A549 (cell line): Measurements from ENCODE around the gene CSKMT. TPM values are rescaled to one million over a fixed set of nuclear protein-coding genes. Genes with fewer than 3 reads are reported as not detected.

ENCODE experiments used
- ATAC-seq, 2 experiments: fragments of 200-7000 bp in 1 of 2; fragments of >200 bp in 1 of 2; cut with Nextera tagmentation in 1 of 2; cut with Tn5 transposase in 1 of 2; 3 replicates each; pipeline versions ENCODE4 v1.8.0 to v1.9.1; 2018 to 2020; ENCODE audit warnings: mild to moderate bottlenecking in 1 of 2, moderate library complexity in 1 of 2
- CTCF ChIA-PET: fragments of 300-600 bp; sonication (Branson Sonifier 250); formaldehyde crosslinking; extraction: SDS; loops from one replicate; lab custom pipeline; 2021; ENCODE audit warnings: antibody characterized with exemption, inconsistent platforms; lab: Yijun Ruan, JAX
- POLR2A ChIA-PET: fragments of 350-600 bp; formaldehyde crosslinking; extraction: SDS; loops from one replicate; lab custom pipeline; 2021; ENCODE audit warnings: antibody characterized with exemption, inconsistent platforms; lab: Yijun Ruan, JAX
- DNase-seq, 2 experiments: peaks; one replicate each; pipeline versions ENCODE4 v3.0.0 to v3.0.0-alpha.2; 2011 to 2016; ENCODE audit warnings: low read depth in 1 of 2, low spot score in 1 of 2
- FAIRE-seq: peaks from 2 replicates; lab custom pipeline; 2011; peaks lifted over from hg19 to GRCh38; lab: Jason Lieb, UNC
- H3K27ac ChIP-seq, 2 experiments: fragments of >200 bp; sonication (Bioruptor Twin); formaldehyde crosslinking; 3 replicates each; pipeline ENCODE4 v1.5.1; 2016 to 2017
- H3K4me1 ChIP-seq: fragments of >200 bp; sonication (Bioruptor Twin); formaldehyde crosslinking; 3 replicates; pipeline ENCODE4 v1.6.1; 2016
- H3K4me2 ChIP-seq: fragments of >200 bp; sonication (Bioruptor Twin); formaldehyde crosslinking; 3 replicates; pipeline ENCODE4 v1.6.1; 2016
- H3K4me3 ChIP-seq: fragments of >200 bp; sonication (Bioruptor Twin); formaldehyde crosslinking; 3 replicates; pipeline ENCODE4 v1.5.1; 2016
- H3K9me3 ChIP-seq: fragments of >200 bp; sonication (Bioruptor Twin); formaldehyde crosslinking; 3 replicates; pipeline ENCODE4 v1.6.1; 2016
- CTCF ChIP-seq: fragments of >200 bp; sonication (Bioruptor Twin); formaldehyde crosslinking; IDR thresholded peaks from 3 replicates; pipeline ENCODE4 v1.5.1; 2016
- EHF ChIP-seq: fragments of 250-450 bp; sonication (Bioruptor Pico); IDR thresholded peaks from 2 replicates; pipeline ENCODE4 v1.5.0; 2020; ENCODE audit warnings: mild to moderate bottlenecking
- FOSL2 ChIP-seq, 2 experiments: fragments of 450-650 bp in 1 of 2; fragments of >200 bp in 1 of 2; sonication (Bioruptor Twin) in 1 of 2; formaldehyde crosslinking; IDR thresholded peaks; 2 replicates each; pipeline versions ENCODE4 v1.5.0 to v1.6.1; 2016 to 2020; ENCODE audit warnings: mild to moderate bottlenecking in 1 of 2, moderate library complexity in 1 of 2
- HES2 ChIP-seq: fragments of >200 bp; sonication (Bioruptor Twin); formaldehyde crosslinking; IDR thresholded peaks from 2 replicates; pipeline ENCODE4 v1.6.1; 2016
- HOXB13 ChIP-seq: fragments of 250-450 bp; sonication (Bioruptor Pico); IDR thresholded peaks from 2 replicates; pipeline ENCODE4 v1.5.0; 2020; ENCODE audit warnings: low read depth, mild to moderate bottlenecking, moderate library complexity
- KDM5A ChIP-seq: fragments of 200-600 bp; sonication (generic); IDR thresholded peaks from 2 replicates; pipeline ENCODE4 v1.6.1; 2016; ENCODE audit warnings: antibody characterized with exemption, mild to moderate bottlenecking
- NFE2L2 ChIP-seq: fragments of 150-350 bp; conservative IDR thresholded peaks from 2 replicates; pipeline ENCODE4 v1.6.1; 2014; ENCODE audit warnings: low read length
- NPAS2 ChIP-seq: fragments of 250-450 bp; sonication (Bioruptor Pico); IDR thresholded peaks from 2 replicates; pipeline ENCODE4 v1.8.0; 2022; ENCODE audit warnings: mild to moderate bottlenecking, moderate library complexity, borderline replicate concordance
- NR3C1 ChIP-seq: fragments of >200 bp; sonication (Bioruptor Twin); formaldehyde crosslinking; IDR thresholded peaks from 3 replicates; pipeline ENCODE4 v1.6.1; 2017
- PBX3 ChIP-seq: IDR thresholded peaks from 2 replicates; pipeline ENCODE4 v1.6.1; 2012
- PHF8 ChIP-seq: fragments of 200-600 bp; sonication (generic); IDR thresholded peaks from 2 replicates; pipeline ENCODE4 v1.6.1; 2016; ENCODE audit warnings: low read depth, mild to moderate bottlenecking, antibody characterized with exemption, moderate library complexity, borderline replicate concordance
- POLR2A ChIP-seq: IDR thresholded peaks from 2 replicates; pipeline ENCODE4 v1.6.1; 2012; ENCODE audit warnings: mild to moderate bottlenecking, low read length
- POLR2AphosphoS2 ChIP-seq: conservative IDR thresholded peaks from 2 replicates; pipeline ENCODE4 v1.6.1; 2012; ENCODE audit warnings: low read length, improper control_type of control experiment, inconsistent platforms
- RAD21 ChIP-seq, 2 experiments: fragments of >200 bp in 1 of 2; sonication (Bioruptor Twin) in 1 of 2; formaldehyde crosslinking in 1 of 2; IDR thresholded peaks in 1 of 2; conservative IDR thresholded peaks in 1 of 2; 2 replicates in 1 of 2; 3 replicates in 1 of 2; pipeline ENCODE4 v1.6.1; 2012 to 2018; ENCODE audit warnings: inconsistent platforms in 1 of 2
- RARB ChIP-seq: fragments of 250-450 bp; sonication (Bioruptor Pico); IDR thresholded peaks from 2 replicates; pipeline ENCODE4 v1.8.0; 2021; ENCODE audit warnings: mild to moderate bottlenecking, moderate library complexity
- RCOR1 ChIP-seq: fragments of 150-350 bp; IDR thresholded peaks from 2 replicates; pipeline ENCODE4 v1.6.1; 2014; ENCODE audit warnings: antibody characterized with exemption, low read length, low read depth
- REST ChIP-seq: fragments of 200-600 bp; sonication (generic); IDR thresholded peaks from 2 replicates; pipeline ENCODE4 v1.6.1; 2016; ENCODE audit warnings: antibody characterized with exemption, mild to moderate bottlenecking, moderate library complexity
- RFX5 ChIP-seq: fragments of 450-650 bp; IDR thresholded peaks from 2 replicates; pipeline ENCODE4 v1.7.1; 2014; ENCODE audit warnings: antibody characterized with exemption, mild to moderate bottlenecking, moderate library complexity
- RNF2 ChIP-seq: fragments of 200-600 bp; sonication (generic); IDR thresholded peaks from 2 replicates; pipeline ENCODE4 v1.6.1; 2016; ENCODE audit warnings: low read depth, mild to moderate bottlenecking, antibody characterized with exemption, moderate library complexity, borderline replicate concordance
- SMC3 ChIP-seq: fragments of >200 bp; sonication (Bioruptor Twin); formaldehyde crosslinking; IDR thresholded peaks from 3 replicates; pipeline ENCODE4 v1.6.1; 2018; ENCODE audit warnings: inconsistent platforms
- TFCP2L1 ChIP-seq: fragments of 250-450 bp; sonication (Bioruptor Pico); IDR thresholded peaks from 2 replicates; pipeline ENCODE4 v1.5.0; 2021; ENCODE audit warnings: mild to moderate bottlenecking
- TP53 ChIP-seq: fragments of 250-450 bp; sonication (Bioruptor Pico); IDR thresholded peaks from 2 replicates; pipeline ENCODE4 v1.5.0; 2021; ENCODE audit warnings: mild to moderate bottlenecking, moderate library complexity
- ZC3H11A ChIP-seq: fragments of 450-650 bp; IDR thresholded peaks from 2 replicates; pipeline ENCODE4 v1.6.1; 2014; ENCODE audit warnings: antibody characterized with exemption, mild to moderate bottlenecking
- ZSCAN20 ChIP-seq: fragments of 250-450 bp; sonication (Bioruptor Pico); IDR thresholded peaks from 2 replicates; pipeline ENCODE4 v1.8.0; 2022; ENCODE audit warnings: mild to moderate bottlenecking, moderate library complexity
- WGBS: methylation state at CpG from one replicate; pipeline ENCODE4 v1.1.6; 2017; ENCODE audit errors: missing lambda C conversion rate; 5-methylcytosine and 5-hydroxymethylcytosine counted together
- polyA plus RNA-seq, 4 experiments: library from polyadenylated mRNA; depleted of rRNA in 3 of 4; stranded (reverse); fragments of >200 nt; fragmentation: RNase III in 1 of 4; extraction: RNeasy Plus Mini Kit Qiagen cat#74134 plus additional on column Dnase treatment in 1 of 4; gene quantifications; 2 replicates in 3 of 4; 3 replicates in 1 of 4; pipeline ENCODE4 v1.2.3, GENCODE V29; 2011 to 2017

Gene CSKMT
- polyA plus RNA-seq, 2 of the 4 experiments (the other 2 are of a cell fraction): 5.7 to 14.3 TPM

- ChIA-PET CTCF (interaction anchor here (0.6 to 9.8 kb wide), 21 partner anchors 8 to 317 kb away, joined by 3 to 126 read pairs (median 4); partner anchors contain the start of genes B3GAT3, BSCL2, GNG3 and HNRNPUL2), POLR2A (interaction anchor here (1.0 to 1.4 kb wide), 3 partner anchors 30 to 103 kb away, joined by 3 to 7 read pairs (median 4); partner anchors contain the start of genes C11orf98, CSKMT, INTS5 and TUT1)
- H3K27ac ChIP-seq: no peak overlapping the region
- 58% methylated on average over 14 of the region's 14 CpGs for WGBS
- DNase-seq: peak; percentile 68 to 87
- ATAC-seq: peak; percentile 75 to 88
- H3K9me3 ChIP-seq: no peaks in the 10 kb centered on the region
- TF ChIP-seq PBX3: no peak
- no peak for TF ChIP-seq NFE2L2
- TF ChIP-seq ZC3H11A: no peak
- no peak for TF ChIP-seq HES2
- TF ChIP-seq TP53 (CRISPR knock-in tag): no peak
- TF ChIP-seq RNF2: no peak
- TF ChIP-seq HOXB13 (CRISPR knock-in tag): no peak
- peak; percentile 52 to 63 for TF ChIP-seq RAD21 (conservative IDR thresholded peaks at IDR 0.05 in 1 of 2, IDR thresholded peaks at IDR 0.05 in 1 of 2)
- TF ChIP-seq POLR2A: no peak
- TF ChIP-seq CTCF: peak; percentile 61
- no peak for TF ChIP-seq RCOR1
- no peak for TF ChIP-seq TFCP2L1 (CRISPR knock-in tag)
- TF ChIP-seq NR3C1: no peak
- no peak for TF ChIP-seq KDM5A
- TF ChIP-seq FOSL2 (IDR thresholded peaks at IDR 0.05): no peak
- no peak for TF ChIP-seq FOSL2 (CRISPR knock-in tag; IDR thresholded peaks at IDR 0.05)
- no peak for TF ChIP-seq RARB (CRISPR knock-in tag)
- TF ChIP-seq PHF8: no peak
- TF ChIP-seq SMC3: peak; percentile 60
- TF ChIP-seq ZSCAN20 (CRISPR knock-in tag): no peak
- no peak for TF ChIP-seq REST
- TF ChIP-seq EHF (CRISPR knock-in tag): no peak
- TF ChIP-seq POLR2AphosphoS2: no peak
- TF ChIP-seq RFX5: no peak
- TF ChIP-seq NPAS2 (CRISPR knock-in tag): no peak
- no peak overlapping the region for H3K4me3 ChIP-seq
- FAIRE-seq: no peak
- H3K4me2 ChIP-seq: no peak overlapping the region
- peaks cover 2% of the 10 kb centered on the region; the same call in 1 of the 3 replicates for H3K4me1 ChIP-seq
These were observed 29.5 kb downstream of the CSKMT start for GRCh38 chr11:62694455-62695167.
